SK-N-SH treated with all-trans-retinoic acid at 6 μM for 48 hours (cell line): Measurements from ENCODE around the gene FETUB.

Source experiments
- ATAC-seq: fragments of 200-7000 bp; cut with Tn5 transposase; 3 replicates; pipeline ENCODE4 v1.9.1; 2020; ENCODE audit warnings: mild to moderate bottlenecking, moderate library complexity
- ARNTL ChIP-seq: fragments of 450-650 bp; formaldehyde crosslinking; IDR thresholded peaks from 2 replicates; pipeline ENCODE4 v1.5.0; 2020; ENCODE audit warnings: low read depth, mild to moderate bottlenecking, moderate library complexity, borderline replicate concordance
- CSDC2 ChIP-seq: fragments of 250-450 bp; sonication (Bioruptor Pico); IDR thresholded peaks from 2 replicates; pipeline ENCODE4 v1.5.0; 2020; ENCODE audit warnings: mild to moderate bottlenecking, moderate library complexity
- ESRRG ChIP-seq: fragments of 250-450 bp; sonication (Bioruptor Pico); IDR thresholded peaks from 2 replicates; pipeline ENCODE4 v1.6.1; 2021; ENCODE audit warnings: mild to moderate bottlenecking
- GLIS3 ChIP-seq: fragments of 250-450 bp; sonication (Bioruptor Pico); IDR thresholded peaks from 2 replicates; pipeline ENCODE4 v1.5.0; 2020; ENCODE audit warnings: mild to moderate bottlenecking, moderate library complexity
- PPARA ChIP-seq: fragments of 250-450 bp; sonication (Bioruptor Pico); IDR thresholded peaks from 2 replicates; pipeline ENCODE4 v1.5.0; 2020; ENCODE audit warnings: mild to moderate bottlenecking, borderline replicate concordance
- TCF4 ChIP-seq: fragments of 250-450 bp; sonication (Bioruptor Pico); IDR thresholded peaks from 2 replicates; pipeline ENCODE4 v1.8.0; 2021; ENCODE audit warnings: mild to moderate bottlenecking, moderate library complexity, borderline replicate concordance
- TOX ChIP-seq: fragments of 250-450 bp; sonication (Bioruptor Pico); IDR thresholded peaks from 2 replicates; pipeline ENCODE4 v1.8.0; 2021; ENCODE audit warnings: mild to moderate bottlenecking, moderate library complexity, borderline replicate concordance
- TSHZ2 ChIP-seq: fragments of 250-450 bp; sonication (Bioruptor Pico); IDR thresholded peaks from 2 replicates; pipeline ENCODE4 v1.5.0; 2020; ENCODE audit warnings: mild to moderate bottlenecking, moderate library complexity
- ZC3H10 ChIP-seq: fragments of 250-450 bp; sonication (Bioruptor Pico); IDR thresholded peaks from 2 replicates; pipeline ENCODE4 v1.5.1; 2021; ENCODE audit warnings: mild to moderate bottlenecking, moderate library complexity
- ZFP3 ChIP-seq: fragments of 250-450 bp; sonication (Bioruptor Pico); IDR thresholded peaks from 2 replicates; pipeline ENCODE4 v1.5.0; 2020; ENCODE audit warnings: mild to moderate bottlenecking, moderate library complexity
- ZFP30 ChIP-seq: fragments of 450-650 bp; formaldehyde crosslinking; IDR thresholded peaks from 2 replicates; pipeline ENCODE4 v1.5.0; 2022; ENCODE audit warnings: mild to moderate bottlenecking, moderate library complexity
- ZNF565 ChIP-seq: fragments of 450-650 bp; formaldehyde crosslinking; conservative IDR thresholded peaks from 2 replicates; pipeline ENCODE4 v1.5.0; 2020; ENCODE audit warnings: low read depth, mild to moderate bottlenecking, moderate library complexity
- ZNF70 ChIP-seq: fragments of 450-650 bp; formaldehyde crosslinking; IDR thresholded peaks from 2 replicates; pipeline ENCODE4 v1.5.0; 2020; ENCODE audit warnings: mild to moderate bottlenecking, moderate library complexity
- ZNF8 ChIP-seq: fragments of 450-650 bp; formaldehyde crosslinking; IDR thresholded peaks from 2 replicates; pipeline ENCODE4 v1.5.0; 2020; ENCODE audit warnings: mild to moderate bottlenecking, moderate library complexity
- TF ChIP-seq, protein P1 (sequence below): fragments of 250-450 bp; sonication (Bioruptor Pico); IDR thresholded peaks from 2 replicates; pipeline ENCODE4 v1.5.1; 2020; ENCODE audit warnings: low read depth, mild to moderate bottlenecking, moderate library complexity
- TF ChIP-seq, protein P2 (sequence below): fragments of 250-450 bp; sonication (Bioruptor Pico); IDR thresholded peaks from 2 replicates; pipeline ENCODE4 v1.8.0; 2020; ENCODE audit warnings: mild to moderate bottlenecking, moderate library complexity, borderline replicate concordance
- TF ChIP-seq, protein P3 (sequence below): fragments of 250-450 bp; sonication (Bioruptor Pico); IDR thresholded peaks from 2 replicates; pipeline ENCODE4 v1.5.1; 2021; ENCODE audit warnings: mild to moderate bottlenecking, moderate library complexity

FETUB gene

GRCh38 chr3:186596568-186597287, 43.5 kb upstream of the FETUB start:
- TF ChIP-seq, protein P1, sequence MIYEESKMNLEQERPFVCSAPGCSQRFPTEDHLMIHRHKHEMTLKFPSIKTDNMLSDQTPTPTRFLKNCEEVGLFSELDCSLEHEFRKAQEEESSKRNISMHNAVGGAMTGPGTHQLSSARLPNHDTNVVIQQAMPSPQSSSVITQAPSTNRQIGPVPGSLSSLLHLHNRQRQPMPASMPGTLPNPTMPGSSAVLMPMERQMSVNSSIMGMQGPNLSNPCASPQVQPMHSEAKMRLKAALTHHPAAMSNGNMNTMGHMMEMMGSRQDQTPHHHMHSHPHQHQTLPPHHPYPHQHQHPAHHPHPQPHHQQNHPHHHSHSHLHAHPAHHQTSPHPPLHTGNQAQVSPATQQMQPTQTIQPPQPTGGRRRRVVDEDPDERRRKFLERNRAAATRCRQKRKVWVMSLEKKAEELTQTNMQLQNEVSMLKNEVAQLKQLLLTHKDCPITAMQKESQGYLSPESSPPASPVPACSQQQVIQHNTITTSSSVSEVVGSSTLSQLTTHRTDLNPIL, result no peak
- TF ChIP-seq ZNF565 (CRISPR knock-in tag) (no peak), ARNTL (CRISPR knock-in tag) (no peak), ZNF70 (no peak)
- TF ChIP-seq, protein P2, sequence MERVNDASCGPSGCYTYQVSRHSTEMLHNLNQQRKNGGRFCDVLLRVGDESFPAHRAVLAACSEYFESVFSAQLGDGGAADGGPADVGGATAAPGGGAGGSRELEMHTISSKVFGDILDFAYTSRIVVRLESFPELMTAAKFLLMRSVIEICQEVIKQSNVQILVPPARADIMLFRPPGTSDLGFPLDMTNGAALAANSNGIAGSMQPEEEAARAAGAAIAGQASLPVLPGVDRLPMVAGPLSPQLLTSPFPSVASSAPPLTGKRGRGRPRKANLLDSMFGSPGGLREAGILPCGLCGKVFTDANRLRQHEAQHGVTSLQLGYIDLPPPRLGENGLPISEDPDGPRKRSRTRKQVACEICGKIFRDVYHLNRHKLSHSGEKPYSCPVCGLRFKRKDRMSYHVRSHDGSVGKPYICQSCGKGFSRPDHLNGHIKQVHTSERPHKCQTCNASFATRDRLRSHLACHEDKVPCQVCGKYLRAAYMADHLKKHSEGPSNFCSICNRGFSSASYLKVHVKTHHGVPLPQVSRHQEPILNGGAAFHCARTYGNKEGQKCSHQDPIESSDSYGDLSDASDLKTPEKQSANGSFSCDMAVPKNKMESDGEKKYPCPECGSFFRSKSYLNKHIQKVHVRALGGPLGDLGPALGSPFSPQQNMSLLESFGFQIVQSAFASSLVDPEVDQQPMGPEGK (CRISPR knock-in tag), result no peak
- no peak for ATAC-seq

GRCh38 chr3:186598108-186598784, 42.0 kb upstream of the FETUB start:
- no peak for TF ChIP-seq ARNTL (CRISPR knock-in tag)
- TF ChIP-seq ZFP30 (CRISPR knock-in tag), result no peak
- TF ChIP-seq ZFP3, result no peak
- no peak for TF ChIP-seq TCF4
- ATAC-seq, result peak; percentile 27; the same call in 1 of the 3 replicates

- TF ChIP-seq ZC3H10 (CRISPR knock-in tag) (no peak), GLIS3 (CRISPR knock-in tag) (no peak)
- TF ChIP-seq, protein P3, sequence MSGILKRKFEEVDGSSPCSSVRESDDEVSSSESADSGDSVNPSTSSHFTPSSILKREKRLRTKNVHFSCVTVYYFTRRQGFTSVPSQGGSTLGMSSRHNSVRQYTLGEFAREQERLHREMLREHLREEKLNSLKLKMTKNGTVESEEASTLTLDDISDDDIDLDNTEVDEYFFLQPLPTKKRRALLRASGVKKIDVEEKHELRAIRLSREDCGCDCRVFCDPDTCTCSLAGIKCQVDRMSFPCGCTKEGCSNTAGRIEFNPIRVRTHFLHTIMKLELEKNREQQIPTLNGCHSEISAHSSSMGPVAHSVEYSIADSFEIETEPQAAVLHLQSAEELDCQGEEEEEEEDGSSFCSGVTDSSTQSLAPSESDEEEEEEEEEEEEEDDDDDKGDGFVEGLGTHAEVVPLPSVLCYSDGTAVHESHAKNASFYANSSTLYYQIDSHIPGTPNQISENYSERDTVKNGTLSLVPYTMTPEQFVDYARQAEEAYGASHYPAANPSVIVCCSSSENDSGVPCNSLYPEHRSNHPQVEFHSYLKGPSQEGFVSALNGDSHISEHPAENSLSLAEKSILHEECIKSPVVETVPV (CRISPR knock-in tag), result no peak
- no peak for ATAC-seq
Measured at GRCh38 chr3:186598794-186599141, 41.4 kb upstream of the FETUB start.

GRCh38 chr3:186599142-186599784, 40.9 kb upstream of the FETUB start:
- ATAC-seq, result no peak
- no peak for TF ChIP-seq ZNF565 (CRISPR knock-in tag)
- TF ChIP-seq ZC3H10 (CRISPR knock-in tag), result no peak
- TF ChIP-seq, protein P3 (CRISPR knock-in tag), result no peak

- no peak for ATAC-seq
- no peak for TF ChIP-seq ZFP3
- TF ChIP-seq ZNF565 (CRISPR knock-in tag), result no peak
- TF ChIP-seq PPARA (CRISPR knock-in tag), result no peak
- no peak for TF ChIP-seq ZFP30 (CRISPR knock-in tag)
- TF ChIP-seq CSDC2 (CRISPR knock-in tag), result no peak
- TF ChIP-seq ESRRG (CRISPR knock-in tag), result no peak
Measured at GRCh38 chr3:186599785-186600166, 40.4 kb upstream of the FETUB start.

DNA sequence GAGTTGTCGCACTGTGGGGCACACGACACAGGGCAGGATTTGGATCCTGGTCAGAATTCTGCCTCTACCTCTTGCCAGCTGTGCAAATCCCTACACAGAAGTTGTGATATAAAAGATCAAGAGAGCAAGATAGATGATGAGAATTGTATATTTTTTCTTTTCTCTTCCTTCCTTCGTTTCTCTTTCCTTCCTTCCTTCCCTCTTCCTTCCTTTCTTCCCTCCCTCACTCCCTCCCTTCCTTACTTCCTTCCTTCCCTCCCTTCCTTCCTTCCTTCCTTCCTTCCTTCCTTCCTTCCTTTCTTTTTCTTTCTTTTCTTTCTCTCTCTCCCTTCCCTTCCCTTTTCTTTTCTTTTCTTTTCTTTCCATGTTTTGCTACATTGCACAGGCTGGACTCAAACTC, 39.3 kb upstream of the FETUB start:
- TF ChIP-seq ZFP3, result no peak
- TF ChIP-seq TOX (CRISPR knock-in tag), result no peak
- no peak for TF ChIP-seq ESRRG (CRISPR knock-in tag)
- no peak for TF ChIP-seq ZNF8 (CRISPR knock-in tag)
- no peak for TF ChIP-seq TSHZ2
- no peak for ATAC-seq
